ENCODE data around the gene PSENEN. TPM values are rescaled to one million over a fixed set of nuclear protein-coding genes. Genes with fewer than 3 reads are reported as not detected.
"Not testable (repeated sequence)": the region's sequence is repeated elsewhere in the genome, so short reads cannot be mapped to it uniquely, and the experiment has no call there.

The PSENEN gene
- polyA plus RNA-seq, 3 donors, result 55.6 to 62.0 (median 59.6) TPM

DNA sequence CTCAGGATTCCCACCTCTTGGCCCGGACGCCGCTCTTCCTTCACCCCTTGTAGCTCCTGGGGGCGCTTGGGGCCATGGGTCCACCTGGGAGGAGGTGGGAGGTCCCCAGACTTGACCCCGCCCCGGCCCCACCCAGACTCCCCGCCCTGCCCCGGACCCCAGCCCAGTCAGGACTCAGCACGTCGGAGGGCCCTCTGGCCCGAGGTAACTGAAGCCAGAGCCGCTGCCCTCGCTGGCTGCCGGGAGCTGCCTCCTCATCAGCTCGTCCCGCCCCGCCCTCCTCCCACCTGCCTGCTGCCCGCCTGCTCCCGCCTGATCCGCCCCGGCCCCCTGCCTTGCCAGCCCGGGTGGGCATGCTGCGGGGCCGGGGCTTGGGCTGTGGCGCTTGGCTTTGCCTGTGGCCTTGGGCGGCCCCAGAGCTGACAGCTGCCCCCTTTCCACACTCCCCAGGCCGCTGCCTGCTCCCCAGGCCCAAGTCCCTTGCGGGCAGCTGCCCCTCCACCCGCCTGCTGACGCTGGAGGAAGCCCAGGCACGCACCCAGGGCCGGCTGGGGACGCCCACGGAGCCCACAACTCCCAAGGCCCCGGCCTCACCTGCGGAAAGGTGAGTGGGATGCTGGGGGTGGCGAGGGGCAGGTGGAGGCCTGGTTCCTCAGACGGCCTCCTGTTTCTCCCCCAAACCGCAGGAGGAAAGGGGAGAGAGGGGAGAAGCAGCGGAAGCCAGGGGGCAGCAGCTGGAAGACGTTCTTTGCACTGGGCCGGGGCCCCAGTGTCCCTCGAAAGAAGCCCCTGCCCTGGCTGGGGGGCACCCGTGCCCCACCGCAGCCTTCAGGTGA lies 39.3 kb downstream of the PSENEN start:
- DNase-seq (ENCODE audit: low read depth in 3 of 3, low spot score in 2 of 3), result no peak

- no peak for DNase-seq (ENCODE audit: low read depth in 3 of 3, low spot score in 2 of 3)
Measured at GRCh38 chr19:35785339-35785627, 39.8 kb downstream of the PSENEN start.

GRCh38 chr19:35786299-35787160 lies 41.1 kb downstream of the PSENEN start:
- DNase-seq (ENCODE audit: low read depth in 3 of 3, low spot score in 2 of 3), result no peak

GRCh38 chr19:35787227-35787799 lies 41.9 kb downstream of the PSENEN start:
- DNase-seq (ENCODE audit: low read depth in 3 of 3, low spot score in 2 of 3), result no peak

DNA sequence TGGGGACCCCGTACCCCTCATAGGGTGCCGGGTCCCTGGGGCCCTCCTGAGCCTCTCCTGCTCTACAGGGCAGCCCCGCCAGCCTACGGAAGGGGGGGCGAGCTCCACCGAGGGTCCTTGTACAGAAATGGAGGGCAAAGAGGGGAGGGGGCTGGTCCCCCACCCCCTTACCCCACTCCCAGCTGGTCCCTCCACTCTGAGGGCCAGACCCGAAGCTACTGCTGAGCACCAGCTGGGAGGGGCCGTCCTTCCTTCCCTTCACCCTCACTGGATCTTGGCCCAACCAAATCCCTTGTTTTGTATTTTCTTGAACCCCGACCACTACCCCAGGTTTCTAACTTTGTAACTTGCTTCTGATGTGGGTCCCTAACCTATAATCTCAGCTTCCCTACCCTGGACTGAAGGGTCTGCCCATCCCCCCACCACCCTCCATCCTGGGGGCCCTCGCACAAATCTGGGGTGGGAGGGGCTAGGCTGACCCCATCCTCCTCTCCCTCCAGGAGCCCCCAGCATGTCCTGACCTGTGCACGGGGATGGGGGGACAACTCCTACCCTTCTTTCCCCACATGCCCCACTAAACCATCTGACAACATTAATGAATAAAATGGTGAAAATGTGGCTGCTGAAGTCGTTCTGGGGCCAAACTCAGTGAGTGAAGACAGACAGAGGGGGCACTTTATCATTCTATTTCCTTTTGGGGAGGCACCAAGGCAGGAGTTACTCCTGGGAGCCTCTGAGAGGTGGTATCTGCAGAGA lies 42.9 kb downstream of the PSENEN start:
- no peak for DNase-seq (ENCODE audit: low read depth in 3 of 3, low spot score in 2 of 3)

GRCh38 chr19:35789195-35789977 lies 43.9 kb downstream of the PSENEN start:
- no peak for DNase-seq (ENCODE audit: low read depth in 3 of 3, low spot score in 2 of 3)

GRCh38 chr19:35789978-35790944 lies 44.8 kb downstream of the PSENEN start:
- no peak for DNase-seq (ENCODE audit: low read depth in 3 of 3, low spot score in 2 of 3)

- no peak for DNase-seq (ENCODE audit: low read depth in 3 of 3, low spot score in 2 of 3)
Measured at GRCh38 chr19:35790981-35791813, 45.7 kb downstream of the PSENEN start.

DNA sequence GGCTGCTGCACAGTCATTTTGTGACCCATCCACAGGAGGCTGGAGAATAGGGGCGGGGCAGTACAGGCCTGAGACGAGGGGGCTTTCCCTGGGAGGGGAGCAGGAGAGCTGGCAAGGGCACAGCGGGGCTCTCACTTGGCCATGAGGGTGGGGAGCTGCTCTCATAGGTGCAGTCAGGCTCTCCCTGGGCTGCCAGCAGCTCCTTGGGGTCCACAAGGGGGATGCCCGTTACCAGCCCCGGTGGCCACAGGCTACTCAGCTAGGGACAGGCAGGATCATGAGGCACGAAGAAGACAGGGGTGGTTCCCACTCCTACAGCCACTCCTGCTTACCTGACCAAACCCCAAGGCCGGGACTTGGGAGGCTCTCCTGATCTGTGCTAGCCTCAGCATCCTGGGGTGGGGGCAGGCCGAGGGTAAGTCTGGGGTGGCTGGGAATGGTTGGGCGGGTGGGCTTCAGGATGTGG lies 46.4 kb downstream of the PSENEN start:
- DNase-seq (ENCODE audit: low read depth in 3 of 3, low spot score in 2 of 3), result no peak

GRCh38 chr19:35792312-35792711 lies 46.9 kb downstream of the PSENEN start:
- DNase-seq (ENCODE audit: low read depth in 3 of 3, low spot score in 2 of 3), result no peak

- DNase-seq (ENCODE audit: low read depth in 3 of 3, low spot score in 2 of 3), result no peak
Measured at GRCh38 chr19:35792888-35793287, 47.4 kb downstream of the PSENEN start.

GRCh38 chr19:35793381-35794165 lies 48.1 kb downstream of the PSENEN start:
- DNase-seq (ENCODE audit: low read depth in 3 of 3, low spot score in 2 of 3), result no peak

GRCh38 chr19:35795564-35795963 lies 50.1 kb downstream of the PSENEN start:
- not testable (repeated sequence) for DNase-seq (ENCODE audit: low read depth in 3 of 3, low spot score in 2 of 3)

Measured in right renal cortex interstitium (tissue), 3 donors.